ENCODE results near the gene IST1. TPM values are rescaled to one million over a fixed set of nuclear protein-coding genes. Genes with fewer than 3 reads are reported as not detected.
"Not testable (repeated sequence)": the region's sequence is repeated elsewhere in the genome, so short reads cannot be mapped to it uniquely, and the experiment has no call there.

The IST1 gene
- 128 TPM for polyA plus RNA-seq (2013, experiment 1 of 2; ENCODE audit: insufficient read length)
- polyA plus RNA-seq (2013, experiment 2 of 2; ENCODE audit: insufficient read length): 128 TPM

DNA sequence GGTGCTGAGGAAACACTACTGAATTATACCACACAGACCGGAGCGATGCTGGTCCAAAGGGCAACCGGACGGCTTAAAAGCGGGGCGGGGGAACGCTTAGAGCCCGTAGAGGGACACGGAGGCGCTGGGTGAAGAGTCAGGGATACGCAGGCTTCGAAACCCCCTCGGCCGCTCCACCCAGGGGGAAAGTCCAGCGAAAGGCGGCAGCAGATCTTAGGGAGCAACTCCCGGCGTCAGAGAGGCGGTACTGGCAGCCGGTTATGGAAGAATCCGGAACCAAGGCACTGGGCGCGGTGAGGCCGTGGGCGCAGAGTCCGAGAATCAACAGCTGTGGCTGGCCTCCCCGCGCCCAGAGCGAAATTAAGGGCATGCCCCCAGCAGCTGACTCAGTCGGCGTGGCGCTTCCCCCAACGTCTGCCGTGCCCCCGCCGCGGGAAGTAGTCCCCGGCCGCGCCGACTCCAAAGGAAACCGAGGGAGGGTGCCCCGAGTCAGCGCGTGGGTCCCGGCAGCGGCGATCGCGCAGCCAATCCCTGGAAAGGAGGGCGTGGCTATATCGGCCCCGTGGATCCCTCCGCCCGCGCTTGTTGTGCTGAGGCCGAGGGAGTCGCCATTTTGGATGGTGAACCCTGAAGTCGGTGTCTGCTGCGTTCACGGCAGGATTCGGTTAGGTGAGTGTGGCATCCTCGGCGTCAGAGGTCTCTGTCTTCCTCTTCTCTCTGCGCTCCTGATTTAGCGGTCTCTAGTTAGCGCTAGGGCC, at the start of gene IST1:
Gene IST1, plus strand, starts transcription at position 611 of the 758 bp plus-strand sequence. CDS start 20,110 bp downstream, outside the sequence.
- peak; percentile 99 for DNase-seq

GRCh38 chr16:71845639-71846430, 49.5 kb upstream of the IST1 start, which contains the start of gene ATXN1L:
Gene ATXN1L, plus strand, starts transcription at chr16:71845976. Its CDS starts 3,765 bp downstream, at chr16:71849741.
- DNase-seq: peak; percentile 95

GRCh38 chr16:71846431-71846830, 48.9 kb upstream of the IST1 start:
- no peak for DNase-seq

DNA sequence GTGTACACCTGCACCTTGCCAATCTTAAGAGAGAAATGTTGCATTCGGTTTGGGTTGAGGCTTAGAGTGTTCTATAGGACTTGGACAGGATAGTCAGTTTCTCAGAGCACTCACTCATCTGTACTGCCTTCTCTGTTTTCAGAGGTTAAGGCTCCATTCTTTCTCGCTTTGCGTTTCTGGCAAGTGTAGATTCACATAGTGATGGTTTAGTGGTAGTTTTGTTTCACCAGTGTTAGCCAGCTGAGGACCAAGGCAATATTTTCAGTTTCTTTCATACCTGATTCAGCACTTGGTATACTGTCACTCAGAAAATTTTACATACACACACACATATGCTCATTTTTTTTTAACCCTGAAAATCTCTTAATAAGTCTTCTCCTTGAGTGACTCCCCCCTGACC, 48.2 kb upstream of the IST1 start:
- no peak for DNase-seq

DNA sequence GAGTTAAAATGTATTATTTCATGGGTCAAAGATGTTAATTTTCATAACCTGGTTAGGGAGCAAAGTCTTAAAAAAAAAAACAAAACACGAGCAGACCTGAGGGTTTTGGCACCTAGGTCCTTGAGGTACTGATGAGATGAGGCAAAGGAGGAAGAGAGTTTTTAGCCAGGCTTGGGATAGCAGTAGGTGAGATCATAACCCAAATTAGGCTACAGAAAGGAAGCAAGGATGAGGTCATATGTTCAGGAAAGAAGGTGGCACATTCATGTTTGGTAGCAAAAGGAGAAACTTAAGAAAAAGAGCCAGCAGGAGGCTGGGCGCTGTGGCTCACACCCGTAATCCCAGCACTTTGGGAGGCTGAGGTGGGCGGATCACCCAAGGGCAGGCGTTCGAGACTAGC, 46.7 kb upstream of the IST1 start:
- no peak for DNase-seq

DNA sequence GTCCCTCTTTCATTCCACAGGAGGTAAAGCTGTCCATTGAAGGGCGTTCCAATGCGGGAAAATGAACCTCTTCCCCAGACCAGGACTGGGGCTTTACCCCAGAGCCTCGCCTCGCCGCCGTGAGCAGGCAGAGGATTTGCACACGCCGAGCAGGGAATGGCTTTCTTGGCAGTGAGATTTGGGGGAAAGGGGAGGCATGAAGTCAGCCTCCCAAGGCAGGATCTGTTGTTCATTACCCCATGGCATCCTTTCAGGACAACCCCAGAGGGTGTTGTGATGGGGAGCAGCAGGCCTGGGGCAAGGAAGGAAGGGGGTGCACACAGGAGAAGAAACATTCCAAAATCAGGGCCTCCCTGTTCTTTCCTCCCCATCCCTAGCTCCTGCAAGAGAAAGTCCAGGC, 43.6 kb upstream of the IST1 start:
- DNase-seq: no peak

DNA sequence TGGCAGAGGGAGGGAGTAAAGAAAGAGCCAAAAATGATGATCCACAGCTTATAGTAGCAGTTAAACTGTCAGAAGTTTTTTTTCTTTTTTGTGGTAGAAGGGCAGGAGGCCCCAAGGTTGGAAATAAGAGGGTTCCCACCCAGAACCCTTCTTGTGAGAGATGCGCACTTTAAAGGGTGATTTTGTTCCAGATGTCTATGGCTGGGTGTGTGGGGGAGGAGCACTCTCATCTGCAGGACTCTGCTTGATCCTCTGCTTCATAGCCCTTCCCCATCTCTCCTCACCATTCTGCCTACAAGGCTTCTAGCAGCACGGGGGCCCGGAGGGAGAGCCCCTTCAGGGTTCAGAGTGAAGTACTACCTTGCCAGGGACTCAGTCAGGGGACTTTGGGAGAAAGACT, 43.2 kb upstream of the IST1 start:
- DNase-seq: no peak

DNA sequence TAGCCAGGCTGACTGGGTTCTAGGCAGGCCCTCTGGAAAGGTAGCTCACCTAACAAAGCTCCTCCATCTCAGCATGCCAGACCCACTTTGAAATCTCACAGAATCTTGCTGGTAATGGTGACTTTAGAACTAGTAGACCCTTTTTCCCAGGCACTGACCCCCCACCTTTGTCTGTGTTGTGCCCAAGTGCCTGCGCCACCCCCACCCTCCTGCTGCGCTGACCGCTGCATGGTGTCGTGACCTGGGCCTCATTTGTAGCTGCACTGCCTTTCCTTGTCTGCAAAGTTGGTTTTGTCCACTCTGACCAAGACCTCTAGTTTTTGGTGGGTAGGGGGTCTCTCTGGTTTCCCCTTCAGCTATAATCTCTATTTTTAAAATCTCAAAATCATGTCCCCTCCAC, 42.8 kb upstream of the IST1 start:
- no peak for DNase-seq

DNA sequence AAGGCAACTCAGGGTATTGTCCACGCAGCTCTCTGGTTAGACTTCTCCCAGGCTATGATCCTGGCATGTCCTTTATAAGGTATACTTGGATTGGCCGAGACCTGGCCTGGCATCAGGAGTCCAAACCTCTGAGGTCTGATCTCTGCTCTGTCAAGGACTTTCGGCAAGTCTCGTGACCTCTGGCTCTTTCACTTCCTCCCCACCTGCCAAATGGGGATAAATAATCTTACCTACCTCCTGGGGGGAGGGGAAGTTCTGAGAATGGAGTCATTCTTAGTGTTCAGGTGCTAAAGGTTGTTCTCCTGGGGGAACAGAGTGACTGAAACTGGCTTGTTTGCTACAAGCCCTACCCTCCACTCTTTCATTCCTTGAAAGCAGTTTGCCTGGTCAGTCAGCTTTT, 41.9 kb upstream of the IST1 start:
- no peak for DNase-seq

- DNase-seq: no peak
These were observed 40.9 kb upstream of the IST1 start for GRCh38 chr16:71854369-71854948.

DNA sequence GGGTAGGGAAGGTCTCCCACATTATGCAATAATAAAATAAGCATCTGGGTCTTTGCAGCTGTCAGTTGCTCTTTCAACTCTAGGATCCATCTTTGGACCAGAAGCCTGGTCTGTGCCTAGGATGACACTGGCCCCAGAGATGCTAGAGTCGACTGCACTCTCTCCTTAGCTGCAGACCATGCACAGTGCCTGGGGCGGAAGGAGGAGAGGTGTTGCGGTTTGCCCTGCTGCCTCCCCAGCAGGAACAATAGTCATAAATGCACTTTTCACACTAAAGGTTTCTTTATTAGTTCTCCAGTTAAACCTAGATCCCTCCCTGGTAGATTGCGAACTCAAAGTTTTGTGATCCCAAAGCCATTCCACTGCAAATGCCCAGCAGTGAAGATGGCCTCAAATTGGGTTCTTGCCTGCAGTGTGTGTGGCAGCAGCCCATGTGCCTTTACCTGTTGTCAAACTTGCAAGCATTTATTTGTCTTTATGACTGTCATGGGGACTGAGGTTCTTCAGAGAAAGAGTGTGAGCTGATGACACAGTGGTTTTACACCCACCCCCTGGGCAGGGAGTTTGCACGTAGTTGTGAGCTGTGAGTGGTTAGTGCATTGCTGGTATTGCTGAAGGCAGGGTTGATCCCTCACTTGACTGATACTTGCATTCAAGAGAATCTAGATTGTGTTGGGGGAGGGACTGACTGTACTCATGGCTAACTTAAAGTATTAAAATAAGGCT, 39.2 kb upstream of the IST1 start:
- no peak for DNase-seq

DNA sequence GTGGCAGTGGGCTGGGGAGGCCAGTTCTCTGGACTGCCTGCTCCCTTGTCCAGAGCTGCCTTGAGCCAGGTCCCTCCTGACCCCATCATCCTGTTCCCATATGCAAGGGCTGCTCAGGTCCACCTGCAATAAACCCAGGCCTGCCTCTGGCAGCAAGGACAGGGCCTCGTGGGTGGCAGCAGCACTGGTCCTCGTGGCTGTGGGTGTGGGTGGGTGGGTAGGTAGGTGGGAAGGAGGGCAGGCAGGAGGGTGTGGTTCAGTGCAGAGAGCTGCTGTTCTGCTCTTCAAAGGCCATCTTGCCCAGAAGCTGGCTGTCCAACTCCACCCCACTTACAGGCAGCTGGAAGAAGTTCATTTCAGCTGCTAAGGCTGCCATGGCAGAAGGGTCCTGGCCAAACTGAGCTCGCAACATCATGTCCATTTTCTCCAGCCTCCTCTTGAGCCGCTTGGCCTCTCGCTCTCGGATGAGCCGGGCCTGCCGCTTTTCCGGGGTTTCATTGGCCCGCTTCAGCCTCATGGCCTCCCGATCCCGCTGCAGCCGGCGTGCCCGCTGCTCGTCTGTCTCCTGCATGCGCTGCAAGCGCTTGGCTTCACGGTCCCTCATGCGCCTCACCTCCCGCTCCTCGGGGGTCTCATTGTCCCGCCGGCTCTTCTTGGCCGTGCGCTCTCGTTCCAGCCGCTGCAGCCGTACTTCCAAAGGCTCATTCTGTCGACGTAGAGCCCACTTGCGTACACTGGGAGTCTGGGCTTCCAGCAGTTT, 35.4 kb upstream of the IST1 start:
- no peak for DNase-seq

GRCh38 chr16:71863995-71864394, 31.3 kb upstream of the IST1 start:
- DNase-seq: no peak

DNA sequence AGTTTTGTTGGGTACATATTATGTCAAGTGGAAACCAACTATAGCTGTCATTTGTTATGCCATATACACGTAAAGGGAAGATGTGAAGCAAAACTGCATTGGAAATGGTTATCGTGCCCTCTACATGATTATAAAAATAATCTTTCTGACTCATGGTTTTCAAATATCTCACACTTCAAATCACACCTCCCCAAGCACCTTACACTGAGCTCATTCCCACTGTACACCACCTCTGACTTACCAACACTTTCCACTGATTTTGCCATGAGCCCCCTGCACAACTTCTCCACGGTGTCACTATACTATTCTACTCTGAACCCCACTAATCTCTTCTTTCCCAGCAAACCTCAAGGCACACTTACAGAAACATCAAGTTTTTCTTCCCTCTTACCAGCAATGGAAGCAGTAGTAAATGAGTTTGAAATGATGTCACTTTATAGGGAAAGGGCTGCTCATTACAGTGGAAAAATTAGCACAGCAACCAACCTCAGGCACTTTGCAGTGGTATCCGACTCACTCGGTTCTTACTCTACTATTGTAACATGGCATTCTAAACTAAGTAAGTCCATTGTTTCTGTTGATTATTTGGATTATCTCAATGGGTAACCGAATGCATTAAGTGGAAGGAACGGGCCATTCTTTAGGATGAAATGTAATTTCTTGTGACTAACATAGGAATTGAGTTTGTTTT, 30.0 kb upstream of the IST1 start:
- DNase-seq: no peak

DNA sequence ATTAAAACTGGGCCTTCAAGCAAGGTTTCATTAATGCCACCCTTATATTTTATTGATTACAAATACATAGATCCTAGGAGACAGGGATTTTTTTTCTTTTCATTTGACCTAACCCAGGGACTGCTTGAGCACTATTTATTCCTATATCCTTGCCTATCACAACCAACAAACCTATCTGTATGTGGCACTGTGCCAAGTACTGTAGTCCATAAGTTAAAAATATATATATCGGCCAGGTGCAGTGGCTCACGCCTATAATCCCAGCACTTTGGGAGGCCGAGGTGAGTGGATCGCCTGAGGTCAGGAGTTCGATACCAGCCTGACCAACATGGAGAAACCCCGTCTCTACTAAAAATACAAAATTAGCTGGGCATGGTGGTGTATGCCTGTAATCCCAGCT, 28.2 kb upstream of the IST1 start:
- not testable (repeated sequence) for DNase-seq

DNA sequence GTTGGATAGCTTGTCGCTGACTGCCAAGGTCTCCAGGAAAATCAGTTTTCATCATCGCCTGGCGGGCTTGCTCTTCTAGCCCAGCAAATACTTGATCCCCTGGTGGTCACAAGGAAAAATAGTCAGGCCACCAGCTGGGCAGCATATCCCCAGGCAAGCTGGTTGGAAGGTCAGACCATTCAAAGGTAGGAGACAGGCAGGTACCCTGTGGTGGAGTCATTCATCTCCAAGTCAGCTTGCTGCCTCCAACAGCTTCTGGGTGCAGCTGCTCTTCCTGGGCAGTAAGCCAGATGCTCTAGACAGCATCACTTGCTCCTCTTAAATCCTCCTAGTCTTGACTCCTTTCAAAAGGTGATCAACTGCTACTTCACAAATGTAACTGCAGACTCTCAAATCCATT, 27.4 kb upstream of the IST1 start:
- no peak for DNase-seq

- no peak for DNase-seq
These were observed 26.2 kb upstream of the IST1 start for GRCh38 chr16:71869089-71869488.

- DNase-seq: no peak
These were observed 24.5 kb upstream of the IST1 start for GRCh38 chr16:71870818-71871217.

- no peak for DNase-seq
These were observed 22.1 kb upstream of the IST1 start for GRCh38 chr16:71873199-71873598.

DNA sequence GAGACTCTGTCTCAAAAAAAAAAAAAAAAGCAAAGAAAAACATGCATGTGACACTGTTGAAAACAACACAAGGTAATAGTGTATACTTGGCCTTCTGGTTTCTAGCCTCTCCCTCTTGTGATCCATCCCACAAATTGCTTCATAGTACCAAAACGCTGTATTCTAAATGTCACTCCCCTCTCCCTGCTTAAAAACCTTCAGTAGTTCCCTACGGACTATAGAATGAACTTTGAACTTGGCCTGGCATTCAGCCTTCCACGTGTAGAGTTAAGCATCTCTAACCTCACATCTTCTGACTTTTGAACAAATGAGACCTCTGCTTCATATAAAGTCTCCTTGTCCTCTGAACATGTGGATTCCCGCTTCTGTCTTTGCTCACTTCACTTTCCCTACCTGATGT, 16.4 kb upstream of the IST1 start:
- DNase-seq: no peak

DNA sequence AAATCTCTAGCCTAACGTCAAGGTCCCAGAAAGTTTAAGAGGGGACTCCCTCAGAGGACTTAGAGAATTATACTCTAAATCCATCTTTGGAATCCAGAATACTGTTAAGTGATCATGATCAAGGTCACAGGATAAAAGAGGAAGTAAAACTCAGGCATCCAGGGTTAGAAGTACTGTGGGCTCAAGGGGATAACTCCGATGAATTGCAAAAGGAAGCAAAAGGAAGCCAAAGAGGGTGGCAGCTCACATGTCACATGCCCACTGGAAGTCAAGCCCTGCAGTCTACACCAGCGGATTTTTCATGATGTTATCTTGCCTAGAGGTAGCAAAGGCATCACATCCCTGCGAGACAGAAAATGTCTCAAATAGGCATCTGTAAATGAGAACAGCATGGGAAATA, 15.2 kb upstream of the IST1 start:
- DNase-seq: no peak
